GM06990 (cell line): ENCODE measurements around the gene TRMT2A.

Experiments
- DNase-seq: peaks from one replicate; pipeline ENCODE4 v3.0.0-alpha.2; 2011; ENCODE audit not compliant: insufficient read length; ENCODE audit errors: extremely low read depth
- H3K27me3 ChIP-seq: replicated peaks from 2 replicates; pipeline ENCODE4 v1.6.0; 2011; ENCODE audit warnings: low read length; ENCODE audit not compliant: control insufficient read depth, insufficient read depth
- H3K36me3 ChIP-seq: 2 replicates; pipeline ENCODE4 v1.5.1; 2011; ENCODE audit warnings: low read length; ENCODE audit not compliant: control insufficient read depth, insufficient read depth
- H3K4me3 ChIP-seq: replicated peaks from 2 replicates; pipeline ENCODE4 v1.5.1; 2011; ENCODE audit warnings: low read depth, mild to moderate bottlenecking, control low read depth, low read length
- CTCF ChIP-seq: IDR thresholded peaks from 2 replicates; pipeline ENCODE4 v1.5.1; 2011; ENCODE audit warnings: low read length, control low read depth, mild to moderate bottlenecking, inconsistent platforms; ENCODE audit not compliant: insufficient read depth, poor library complexity, severe bottlenecking

Gene TRMT2A

DNA sequence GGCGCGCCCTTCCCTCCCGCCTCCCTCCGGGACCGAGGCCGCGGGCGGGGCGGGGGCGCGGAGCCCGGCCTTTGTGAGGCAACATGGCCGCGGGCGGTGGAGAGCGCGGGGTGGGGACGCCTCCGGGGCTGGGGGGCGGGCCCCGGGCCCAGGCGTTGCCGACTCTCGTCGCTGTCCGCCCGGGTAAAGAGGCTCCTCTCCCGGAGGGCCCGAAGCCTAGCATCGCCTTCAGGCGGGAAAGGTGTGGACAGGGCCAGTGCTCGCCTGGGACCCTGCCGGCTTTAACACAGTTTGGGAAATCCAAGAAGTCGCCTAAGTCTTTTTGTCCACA, 36.6 kb downstream of the TRMT2A start:
- DNase-seq, result peak; percentile 81
- Histone ChIP-seq H3K4me3 (peak overlapping the region; percentile 94), H3K27me3 (no peaks in the 10 kb centered on the region), H3K36me3 (peaks cover 1% of the 10 kb centered on the region; the same call in 1 of the 2 replicates)
- no peak for TF ChIP-seq CTCF

DNA sequence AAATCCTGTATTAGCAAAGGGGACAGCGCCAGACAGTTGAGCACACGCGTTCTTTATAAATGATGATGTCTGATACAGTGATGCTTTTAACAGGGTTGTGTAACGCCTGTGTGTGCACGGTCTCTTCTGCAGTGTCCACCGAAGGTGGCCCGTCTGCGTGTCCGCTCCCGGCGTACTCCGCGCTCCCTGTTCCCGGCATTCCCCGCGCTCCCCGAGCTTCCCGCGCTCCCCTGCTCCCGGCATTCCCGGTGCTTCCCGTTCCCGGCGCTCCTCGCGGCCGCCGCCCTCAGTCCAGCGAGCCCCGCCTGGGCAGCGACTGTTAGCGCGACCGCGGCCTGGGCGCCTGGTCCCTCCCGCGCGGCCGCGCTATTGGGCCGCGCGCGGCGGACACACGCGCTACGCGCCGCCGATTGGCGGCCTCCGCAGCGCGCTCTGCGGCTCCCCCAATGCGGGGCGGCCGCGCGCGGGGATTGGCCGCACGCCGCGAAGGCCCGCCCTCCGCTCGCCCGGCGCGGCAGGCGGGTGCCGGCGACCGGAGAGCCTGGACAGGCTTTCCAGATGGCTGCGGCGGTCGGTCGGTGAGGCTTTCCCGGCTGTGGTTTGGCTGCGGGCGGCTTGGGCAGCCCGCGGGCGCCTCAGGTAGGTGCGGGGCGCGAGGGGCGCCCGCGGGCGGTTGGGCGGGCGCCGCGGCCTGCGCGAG, 37.1 kb downstream of the TRMT2A start, which contains the start of gene DGCR8:
Gene DGCR8 (plus strand): TSS at position 497 of the 700 bp plus-strand sequence. CDS start 5,723 bp downstream, outside the sequence.
- H3K36me3 ChIP-seq, result peaks cover 1% of the 10 kb centered on the region; the same call in 1 of the 2 replicates
- TF ChIP-seq CTCF, result no peak
- peak; percentile 93 for DNase-seq
- no peaks in the 10 kb centered on the region for H3K27me3 ChIP-seq
- peak within 1 kb of the TSS; percentile 94 for H3K4me3 ChIP-seq

DNA sequence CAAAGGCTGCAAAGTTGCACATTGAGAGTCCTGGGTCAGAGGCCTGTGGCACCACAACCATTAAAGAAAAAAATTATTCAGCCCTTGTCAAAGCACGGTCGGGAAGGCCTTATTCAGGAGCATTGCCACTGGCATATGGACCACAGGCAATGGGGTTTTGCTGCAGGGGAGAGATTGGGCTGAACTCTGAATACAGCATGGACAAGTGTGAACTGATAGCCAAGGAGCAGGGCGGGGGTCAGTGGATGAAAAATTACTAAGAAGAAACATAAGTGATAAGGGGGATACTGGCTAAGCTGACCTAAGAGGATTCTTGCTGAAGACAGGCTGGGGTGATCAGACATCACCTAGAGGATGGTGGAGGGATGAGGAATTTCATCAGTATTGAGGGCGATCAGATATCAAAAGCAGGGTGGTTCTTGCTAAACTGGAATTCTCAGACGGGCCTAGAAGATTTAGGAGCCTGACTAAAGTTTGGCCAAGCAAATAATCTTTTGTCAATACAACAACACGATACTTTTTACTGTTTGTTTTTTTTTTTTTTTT, 40.3 kb downstream of the TRMT2A start:
- Histone ChIP-seq H3K4me3 (no peak overlapping the region), H3K36me3 (no peaks in the 10 kb centered on the region), H3K27me3 (no peaks in the 10 kb centered on the region)
- no peak for DNase-seq
- TF ChIP-seq CTCF, result no peak

- Histone ChIP-seq H3K36me3 (no peaks in the 10 kb centered on the region), H3K27me3 (no peaks in the 10 kb centered on the region), H3K4me3 (no peak overlapping the region)
- no peak for TF ChIP-seq CTCF
- DNase-seq, result no peak
These were observed 45.5 kb downstream of the TRMT2A start for GRCh38 chr22:20071524-20071972.

- no peak for TF ChIP-seq CTCF
- DNase-seq, result no peak
- H3K36me3 ChIP-seq, result no peaks in the 10 kb centered on the region; the same call in 1 of the 2 replicates
These were observed 47.5 kb downstream of the TRMT2A start for GRCh38 chr22:20069331-20070042.

More at GRCh38 chr22:20069331-20070042, 47.5 kb downstream of the TRMT2A start:
- Histone ChIP-seq H3K4me3 (no peak overlapping the region), H3K27me3 (no peaks in the 10 kb centered on the region)
